ENCODE results near the gene MTRFR. TPM values are rescaled to one million over a fixed set of nuclear protein-coding genes. Genes with fewer than 3 reads are reported as not detected.

Gene MTRFR
- total RNA-seq, 1 donor from 2014 or later, result 16.6 TPM

- Mint-ChIP-seq H3K4me1 (peaks cover 20% of the 10 kb centered on the region), H3K27me3 (ENCODE audit: low read depth) (no peaks in the 10 kb centered on the region), H3K36me3 (peaks cover 6% of the 10 kb centered on the region), H3K4me3 (peak overlapping the region; percentile 87), H3K27ac (peak overlapping the region; percentile 92), H3K9me3 (no peaks in the 10 kb centered on the region)
- TF ChIP-seq, protein P1, sequence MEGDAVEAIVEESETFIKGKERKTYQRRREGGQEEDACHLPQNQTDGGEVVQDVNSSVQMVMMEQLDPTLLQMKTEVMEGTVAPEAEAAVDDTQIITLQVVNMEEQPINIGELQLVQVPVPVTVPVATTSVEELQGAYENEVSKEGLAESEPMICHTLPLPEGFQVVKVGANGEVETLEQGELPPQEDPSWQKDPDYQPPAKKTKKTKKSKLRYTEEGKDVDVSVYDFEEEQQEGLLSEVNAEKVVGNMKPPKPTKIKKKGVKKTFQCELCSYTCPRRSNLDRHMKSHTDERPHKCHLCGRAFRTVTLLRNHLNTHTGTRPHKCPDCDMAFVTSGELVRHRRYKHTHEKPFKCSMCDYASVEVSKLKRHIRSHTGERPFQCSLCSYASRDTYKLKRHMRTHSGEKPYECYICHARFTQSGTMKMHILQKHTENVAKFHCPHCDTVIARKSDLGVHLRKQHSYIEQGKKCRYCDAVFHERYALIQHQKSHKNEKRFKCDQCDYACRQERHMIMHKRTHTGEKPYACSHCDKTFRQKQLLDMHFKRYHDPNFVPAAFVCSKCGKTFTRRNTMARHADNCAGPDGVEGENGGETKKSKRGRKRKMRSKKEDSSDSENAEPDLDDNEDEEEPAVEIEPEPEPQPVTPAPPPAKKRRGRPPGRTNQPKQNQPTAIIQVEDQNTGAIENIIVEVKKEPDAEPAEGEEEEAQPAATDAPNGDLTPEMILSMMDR (IDR thresholded peaks at IDR 0.05; ENCODE audit: unreplicated experiment), result no peak
- DNase-seq (ENCODE audit: low spot score in 2 of 2, unreplicated experiment in 2 of 2), result no peak
Measured at GRCh38 chr12:123270214-123271000, 37.2 kb downstream of the MTRFR start.

DNA sequence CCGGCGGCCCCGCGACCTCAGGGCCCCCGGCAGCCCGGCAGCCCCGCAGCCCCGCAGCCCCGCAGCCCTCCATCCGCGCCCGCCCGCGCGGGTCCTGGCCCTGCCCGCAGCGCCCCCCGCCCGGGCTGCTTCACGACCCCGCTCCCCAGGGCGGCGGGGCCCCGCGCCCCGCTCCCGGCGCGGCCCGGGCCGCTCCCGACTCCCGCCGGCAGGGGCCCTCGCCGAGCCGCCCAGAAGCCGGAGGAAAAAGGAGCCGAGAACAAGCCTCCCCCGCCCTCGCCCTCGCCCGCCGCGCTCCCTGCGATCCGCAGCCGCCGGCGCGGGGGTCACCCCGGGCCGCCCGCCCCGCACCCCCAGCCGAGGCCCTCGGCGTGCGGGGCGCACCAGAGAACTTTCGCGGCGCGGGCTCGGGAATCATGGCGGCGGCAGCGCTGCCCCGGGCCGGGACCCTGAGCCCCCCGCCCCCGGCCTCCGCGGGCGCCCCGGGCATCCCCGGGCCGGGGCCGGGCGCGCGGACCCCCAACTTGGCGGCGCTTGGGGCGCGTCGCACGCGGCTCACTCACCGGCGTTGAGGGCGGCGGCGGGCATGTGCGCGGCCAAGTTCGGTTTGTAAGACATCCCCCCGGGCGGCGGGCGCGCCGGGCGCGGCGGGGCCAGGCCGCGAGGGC is 37.9 kb downstream of the MTRFR start:
- TF ChIP-seq, protein P1 (IDR thresholded peaks at IDR 0.05; ENCODE audit: unreplicated experiment), result no peak
- H3K4me3 Mint-ChIP-seq, result no peak overlapping the region
- H3K4me1 Mint-ChIP-seq, result peaks cover 20% of the 10 kb centered on the region
- H3K9me3 Mint-ChIP-seq, result no peaks in the 10 kb centered on the region
- no peak overlapping the region for H3K27ac Mint-ChIP-seq
- H3K27me3 Mint-ChIP-seq (ENCODE audit: low read depth), result no peaks in the 10 kb centered on the region
- peak; percentile 67 to 83 for DNase-seq (ENCODE audit: low spot score in 2 of 2, unreplicated experiment in 2 of 2)
- H3K36me3 Mint-ChIP-seq, result peaks cover 2% of the 10 kb centered on the region

DNA sequence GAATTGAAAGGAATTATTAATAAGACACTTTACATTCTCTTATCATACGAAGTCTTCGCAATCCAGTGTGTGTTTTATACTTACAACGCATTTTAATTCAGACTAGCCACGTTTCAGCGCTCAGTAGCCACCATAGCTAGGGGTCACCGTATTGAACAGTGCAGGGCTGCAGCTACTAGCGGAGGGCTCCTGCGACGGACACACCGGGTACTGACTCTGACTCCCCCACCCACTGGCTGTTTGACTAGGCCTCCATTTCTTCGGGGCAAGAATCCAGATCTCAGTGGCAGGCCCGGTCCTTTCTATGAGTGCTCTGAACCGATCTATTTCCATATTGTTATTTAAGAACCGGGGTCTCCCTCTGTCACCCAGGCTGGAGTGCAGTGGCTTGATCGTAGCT is 39.9 kb downstream of the MTRFR start:
- Mint-ChIP-seq H3K27ac (peak overlapping the region; percentile 50), H3K4me1 (peaks cover 17% of the 10 kb centered on the region), H3K36me3 (no peaks in the 10 kb centered on the region), H3K9me3 (no peaks in the 10 kb centered on the region), H3K4me3 (peak overlapping the region; percentile 74), H3K27me3 (ENCODE audit: low read depth) (no peaks in the 10 kb centered on the region)
- DNase-seq (ENCODE audit: low spot score in 2 of 2, unreplicated experiment in 2 of 2), result no peak
- TF ChIP-seq, protein P1 (IDR thresholded peaks at IDR 0.05; ENCODE audit: unreplicated experiment), result no peak

GRCh38 chr12:123278101-123278627 is 44.9 kb downstream of the MTRFR start:
- Mint-ChIP-seq H3K27me3 (ENCODE audit: low read depth) (no peaks in the 10 kb centered on the region), H3K9me3 (no peaks in the 10 kb centered on the region), H3K36me3 (no peaks in the 10 kb centered on the region), H3K4me1 (no peaks in the 10 kb centered on the region), H3K4me3 (no peak overlapping the region), H3K27ac (no peak overlapping the region)
- DNase-seq (ENCODE audit: low spot score in 2 of 2, unreplicated experiment in 2 of 2), result no peak
- TF ChIP-seq, protein P1 (IDR thresholded peaks at IDR 0.05; ENCODE audit: unreplicated experiment), result no peak

DNA sequence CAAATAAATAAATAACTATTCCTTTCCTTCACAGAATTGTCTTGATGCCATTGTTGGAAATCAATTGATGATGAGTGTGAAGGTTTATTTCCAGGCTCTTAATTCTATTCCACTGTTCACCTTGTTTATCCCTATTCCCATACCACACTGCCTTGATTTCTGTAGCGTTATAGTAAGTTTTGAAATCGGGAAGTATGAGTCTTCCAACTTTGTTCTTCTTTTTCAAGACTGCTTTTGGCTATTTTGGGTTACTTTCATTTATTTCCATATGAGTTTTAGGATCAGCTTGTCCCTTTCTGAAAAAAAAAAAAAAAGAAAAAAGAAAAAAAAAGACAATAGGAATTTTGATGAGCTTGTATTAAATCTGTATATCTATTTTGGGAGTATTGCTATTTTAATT is 47.7 kb downstream of the MTRFR start:
- TF ChIP-seq, protein P1 (IDR thresholded peaks at IDR 0.05; ENCODE audit: unreplicated experiment), result no peak
- Mint-ChIP-seq H3K9me3 (no peaks in the 10 kb centered on the region), H3K27me3 (ENCODE audit: low read depth) (no peaks in the 10 kb centered on the region), H3K36me3 (no peaks in the 10 kb centered on the region), H3K4me1 (no peaks in the 10 kb centered on the region), H3K27ac (no peak overlapping the region), H3K4me3 (no peak overlapping the region)
- DNase-seq (ENCODE audit: low spot score in 2 of 2, unreplicated experiment in 2 of 2), result no peak
